Psoas muscle (tissue), 8 donors: ENCODE results near the gene HOXA9. TPM values are rescaled to one million over a fixed set of nuclear protein-coding genes. Genes with fewer than 3 reads are reported as not detected.

Source experiments
- ATAC-seq, 4 donors: fragments of 200-7000 bp; cut with Tn5 transposase; one replicate each; pipeline ENCODE4 v1.9.1; 2020; ENCODE audit warnings: moderate library complexity in 3 of 4, mild to moderate bottlenecking in 2 of 4
- DNase-seq, 2 donors: peaks; one replicate each; pipeline ENCODE4 v3.0.0-alpha.2; 2020
- H3K27ac ChIP-seq: fragments of 200-600 bp; one replicate; pipeline ENCODE4 v1.8.0; 2022
- H3K27me3 ChIP-seq, 3 donors: fragments of 200-600 bp in 1 of 3; one replicate each; pipeline versions ENCODE4 v1.6.1 to v1.8.0; 2013 to 2022; ENCODE audit warnings: low read length in 2 of 3, mild to moderate bottlenecking in 2 of 3, moderate library complexity in 1 of 3; ENCODE audit not compliant: insufficient read depth in 3 of 3
- H3K36me3 ChIP-seq, 2 donors: fragments of 200-600 bp in 1 of 2; one replicate each; pipeline versions ENCODE4 v1.6.1 to v1.8.0; 2013 to 2022; ENCODE audit warnings: low read depth in 1 of 2, mild to moderate bottlenecking in 1 of 2, moderate library complexity in 1 of 2; ENCODE audit not compliant: insufficient read depth in 1 of 2
- H3K4me1 ChIP-seq: fragments of 200-600 bp; one replicate; pipeline ENCODE4 v1.8.0; 2022
- H3K4me3 ChIP-seq: fragments of 200-600 bp; one replicate; pipeline ENCODE4 v1.8.0; 2022; ENCODE audit warnings: mild to moderate bottlenecking
- H3K9me3 ChIP-seq: fragments of 200-600 bp; one replicate; pipeline ENCODE4 v1.8.0; 2022
- WGBS, 3 donors: extraction: QIAGEN DNeasy Blood & Tissue Kit; methylation state at CpG; one replicate each; pipeline versions ENCODE4 v1.1.6 to v1.1.7; 2013; 5-methylcytosine and 5-hydroxymethylcytosine counted together
- intact Hi-C, 2 donors: fragments of 100-400 bp; cut with DNase I; formaldehyde crosslinking; loops; one replicate each; pipeline versions ENCODE4 v1.11.0 to v1.14.2; 2022
- polyA plus RNA-seq, 3 donors: library from polyadenylated mRNA; stranded (reverse); fragments of 200-250 nt; gene quantifications; one replicate each; pipeline ENCODE4 v1.2.3, GENCODE V29; 2013
- total RNA-seq, 4 donors: library from RNA; stranded (reverse); fragmentation: NEBNext Ultra II Directional in 2 of 4; extraction: Animal tissue kit (Norgen Biotek cat#: 25700) in 2 of 4; gene quantifications; one replicate each; pipeline versions ENCODE4 v1.2.1 to v1.2.4, GENCODE V29; 2021 to 2023
- TF ChIP-seq, protein P1 (sequence below): fragments of 200-600 bp; IDR thresholded peaks from one replicate; pipeline ENCODE4 v1.8.0; 2022; ENCODE audit warnings: antibody characterized with exemption
- donor health status: healthy with polysubstance abuse.
- donor health status: DM: no; HTN: no; CAD: no; lungs with moderate emphysema.
- donor health status: Bipolar disorder and iron deficiency.
- donor health status: healthy.
- donor health status: DM: yes; HTN: yes; CAD: no.
- donor health status: DM: no; HTN: no; CAD: no.
- donor health status: DM: no; HTN: no; CAD: no.
- donor health status: DM: yes; HTN: yes; CAD: no.

Gene HOXA9
- total and polyA plus RNA-seq, 7 donors: 0.81 to 55.9 (median 16.0) TPM; not detected in 1

DNA sequence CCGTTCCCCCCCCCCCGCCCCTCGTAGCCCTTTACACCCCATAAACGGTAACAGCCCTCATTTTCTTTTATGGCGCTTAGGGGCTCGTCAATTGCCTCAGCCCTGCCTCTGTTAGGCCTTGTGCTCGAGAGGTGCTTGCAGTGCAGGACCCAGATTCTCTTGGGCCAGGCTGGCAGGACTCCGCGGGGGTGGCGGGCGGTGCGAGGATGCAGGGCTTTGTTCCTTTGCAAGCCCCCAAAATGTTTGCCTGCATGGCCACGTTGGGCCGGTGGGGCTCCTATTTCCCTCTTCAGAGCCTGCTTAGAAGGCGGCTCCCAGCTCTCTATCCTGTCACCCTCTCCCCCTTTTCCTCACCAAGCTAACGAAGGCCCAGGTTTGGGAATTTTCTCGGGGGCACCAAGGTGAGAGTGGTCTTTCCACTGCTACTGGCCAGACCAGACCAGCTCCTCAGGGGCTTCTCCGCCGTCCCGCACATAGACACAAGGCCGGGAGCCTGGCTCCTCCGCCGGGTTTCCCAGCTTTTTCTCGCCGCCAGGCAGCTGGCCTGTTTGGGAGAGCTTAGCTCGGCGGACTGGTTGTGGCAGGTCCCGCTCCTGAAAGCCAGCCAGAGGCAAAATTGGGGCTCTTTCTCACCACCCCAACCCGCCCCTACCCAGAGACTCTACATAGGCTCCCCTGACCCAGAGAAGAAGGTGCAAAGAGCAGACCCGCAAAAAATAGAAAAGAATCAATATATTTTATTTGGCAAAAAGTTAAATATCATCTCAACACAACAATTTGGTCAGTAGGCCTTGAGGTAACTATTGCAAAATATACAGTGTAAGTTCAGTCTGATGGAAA lies 3.4 kb downstream of the HOXA9 start:
- peak in 1 of 2 donors; percentile 59 for DNase-seq
- Histone ChIP-seq H3K27ac (peak overlapping the region; percentile 86), H3K27me3 (no peaks in the 10 kb centered on the region), H3K4me1 (peaks cover 18% of the 10 kb centered on the region), H3K36me3 (no peaks in the 10 kb centered on the region), H3K9me3 (no peaks in the 10 kb centered on the region), H3K4me3 (peak overlapping the region; percentile 79)
- WGBS, 3 donors: 63 to 68% (median 63%) methylated on average over 24 to 30 of the region's 30 CpGs
- ATAC-seq: no peak
- intact Hi-C loops: loop anchor here (2.0 to 10.0 kb wide), 9 partner anchors 309 to 1597 kb away; partner anchors contain the start of genes CBX3 (in 1 of the 2) and HNRNPA2B1 (in 1 of the 2)
- TF ChIP-seq, protein P1, sequence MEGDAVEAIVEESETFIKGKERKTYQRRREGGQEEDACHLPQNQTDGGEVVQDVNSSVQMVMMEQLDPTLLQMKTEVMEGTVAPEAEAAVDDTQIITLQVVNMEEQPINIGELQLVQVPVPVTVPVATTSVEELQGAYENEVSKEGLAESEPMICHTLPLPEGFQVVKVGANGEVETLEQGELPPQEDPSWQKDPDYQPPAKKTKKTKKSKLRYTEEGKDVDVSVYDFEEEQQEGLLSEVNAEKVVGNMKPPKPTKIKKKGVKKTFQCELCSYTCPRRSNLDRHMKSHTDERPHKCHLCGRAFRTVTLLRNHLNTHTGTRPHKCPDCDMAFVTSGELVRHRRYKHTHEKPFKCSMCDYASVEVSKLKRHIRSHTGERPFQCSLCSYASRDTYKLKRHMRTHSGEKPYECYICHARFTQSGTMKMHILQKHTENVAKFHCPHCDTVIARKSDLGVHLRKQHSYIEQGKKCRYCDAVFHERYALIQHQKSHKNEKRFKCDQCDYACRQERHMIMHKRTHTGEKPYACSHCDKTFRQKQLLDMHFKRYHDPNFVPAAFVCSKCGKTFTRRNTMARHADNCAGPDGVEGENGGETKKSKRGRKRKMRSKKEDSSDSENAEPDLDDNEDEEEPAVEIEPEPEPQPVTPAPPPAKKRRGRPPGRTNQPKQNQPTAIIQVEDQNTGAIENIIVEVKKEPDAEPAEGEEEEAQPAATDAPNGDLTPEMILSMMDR: no peak

DNA sequence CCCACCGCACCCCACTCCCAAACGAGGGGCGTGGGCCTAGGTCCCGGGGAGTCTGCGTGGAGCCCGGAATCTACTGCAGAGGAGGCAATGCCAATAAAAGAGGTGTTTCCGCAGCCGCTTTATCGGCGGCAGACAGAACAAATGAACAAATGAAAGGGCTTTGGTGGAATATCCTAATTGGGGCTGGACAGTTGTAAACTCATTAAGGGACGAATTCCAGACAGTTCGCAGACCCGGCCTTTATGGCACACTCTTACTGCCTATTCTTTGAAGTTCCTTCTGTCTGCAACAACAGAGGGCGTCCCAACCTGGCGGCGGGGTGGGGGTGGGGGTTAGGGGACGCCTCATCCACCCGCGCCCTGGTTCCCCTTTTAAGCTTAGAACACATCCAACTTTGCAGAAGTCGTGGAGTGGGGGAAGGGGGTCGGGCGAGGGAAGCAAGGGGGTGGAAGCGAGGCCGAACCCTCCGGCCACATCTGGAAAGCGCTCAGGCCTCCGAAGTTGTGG lies 4.1 kb downstream of the HOXA9 start:
- DNase-seq (peak; percentile 27 to 62), ATAC-seq (no peak)
- intact Hi-C loops: loop anchor here (2.0 to 10.0 kb wide), 9 partner anchors 308 to 1596 kb away; partner anchors contain the start of genes CBX3 (in 1 of the 2) and HNRNPA2B1 (in 1 of the 2)
- Histone ChIP-seq H3K27me3 (no peaks in the 10 kb centered on the region), H3K36me3 (no peaks in the 10 kb centered on the region), H3K4me3 (peak overlapping the region; percentile 79), H3K9me3 (no peaks in the 10 kb centered on the region), H3K27ac (peak overlapping the region; percentile 86), H3K4me1 (peaks cover 18% of the 10 kb centered on the region)
- WGBS, 3 donors: 24 to 25% (median 24%) methylated on average over 25 to 27 of the region's 27 CpGs
- TF ChIP-seq, protein P1: no peak

DNA sequence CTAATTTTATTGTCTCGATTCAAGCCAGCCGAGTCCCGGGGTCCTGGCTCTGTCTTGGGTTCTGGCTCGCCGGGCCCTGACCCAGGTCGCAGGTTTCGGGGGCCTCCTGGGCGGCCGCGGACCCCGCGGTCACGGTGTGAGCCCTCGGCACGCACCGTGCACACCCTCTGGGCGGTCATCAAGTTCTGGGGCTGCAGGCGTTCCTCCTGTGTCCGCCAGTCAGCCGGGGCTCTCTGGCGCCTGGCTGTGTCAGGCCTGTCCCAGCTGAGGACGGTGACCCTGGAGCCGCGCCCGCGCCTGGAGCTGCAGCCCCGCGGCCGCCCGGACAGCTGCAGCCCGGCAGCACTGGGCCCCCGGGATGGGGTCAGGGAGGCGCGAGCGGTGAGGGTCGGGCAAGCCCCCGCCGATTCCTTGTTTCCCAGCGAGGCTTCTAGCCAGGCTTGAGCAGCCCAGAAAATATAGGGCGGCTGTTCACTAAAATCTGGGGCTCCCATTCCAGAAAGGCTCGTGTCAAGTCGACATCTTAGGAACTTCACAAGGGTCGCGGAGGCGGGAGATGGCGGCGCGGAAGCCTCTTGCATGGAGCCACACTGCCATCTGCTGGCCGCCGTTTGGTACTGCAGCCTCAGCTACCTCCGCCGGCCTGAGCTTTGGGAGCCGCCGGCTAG lies 4.7 kb downstream of the HOXA9 start:
- ATAC-seq (peak; percentile 64 to 77 (median 70)), DNase-seq (peak; percentile 83 to 93)
- Histone ChIP-seq H3K36me3 (no peaks in the 10 kb centered on the region), H3K27me3 (no peaks in the 10 kb centered on the region), H3K27ac (peak overlapping the region; percentile 86), H3K4me1 (peaks cover 19% of the 10 kb centered on the region), H3K9me3 (no peaks in the 10 kb centered on the region), H3K4me3 (peak overlapping the region; percentile 79)
- 1 to 2% (median 1%) methylated on average over 45 to 54 of the region's 54 CpGs for WGBS, 3 donors
- TF ChIP-seq, protein P1: peak; percentile 100
- intact Hi-C loops: loop anchor here (2.0 to 10.0 kb wide), 9 partner anchors 308 to 1596 kb away; partner anchors contain the start of genes CBX3 (in 1 of the 2) and HNRNPA2B1 (in 1 of the 2)

DNA sequence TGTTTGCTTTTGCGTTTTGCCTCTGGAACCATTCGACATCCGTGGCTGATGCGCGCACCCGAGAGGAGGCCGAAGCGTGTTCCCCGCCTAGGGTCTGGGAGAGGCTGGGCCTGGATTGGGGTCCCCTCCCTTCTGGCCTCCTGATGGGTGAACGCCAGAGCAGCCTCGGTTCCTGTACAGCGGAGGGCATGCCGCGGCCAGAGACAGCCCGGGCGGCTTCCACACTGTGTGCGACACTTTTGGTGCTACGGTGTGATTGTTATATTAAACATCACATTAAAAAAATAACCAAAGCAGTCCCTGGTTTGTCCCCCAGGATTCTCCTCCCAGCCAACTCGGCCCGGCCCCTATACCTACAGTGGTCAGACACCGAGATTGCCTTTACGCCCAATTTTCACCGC lies 5.2 kb downstream of the HOXA9 start:
- ATAC-seq (no peak), DNase-seq (peak in 1 of 2 donors; percentile 71)
- intact Hi-C loops: loop anchor here (2.0 to 10.0 kb wide), 9 partner anchors 307 to 1595 kb away; partner anchors contain the start of genes CBX3 (in 1 of the 2) and HNRNPA2B1 (in 1 of the 2)
- Histone ChIP-seq H3K9me3 (no peaks in the 10 kb centered on the region), H3K4me1 (peaks cover 24% of the 10 kb centered on the region), H3K27me3 (no peaks in the 10 kb centered on the region), H3K27ac (peak overlapping the region; percentile 86), H3K4me3 (peak overlapping the region; percentile 79), H3K36me3 (no peaks in the 10 kb centered on the region)
- 57 to 62% (median 61%) methylated on average over 23 of the region's 23 CpGs for whole genome bisulfite sequencing, 3 donors
- TF ChIP-seq, protein P1: no peak
